Fibroblast of the aortic adventitia (primary cell): Measurements from ENCODE around the gene ZSCAN4. TPM values are rescaled to one million over a fixed set of nuclear protein-coding genes. Genes with fewer than 3 reads are reported as not detected.

Experiments used
- DNase-seq: peaks from one replicate; pipeline ENCODE4 v3.0.0-alpha.2; 2010; ENCODE audit warnings: low read depth
- H3K4me3 ChIP-seq: 2 replicates; pipeline ENCODE4 v1.5.1; 2011; ENCODE audit warnings: low read depth, mild to moderate bottlenecking, control low read depth, low read length, moderate library complexity
- CTCF ChIP-seq: IDR thresholded peaks from 2 replicates; pipeline ENCODE4 v1.5.1; 2011; ENCODE audit warnings: mild to moderate bottlenecking, low read length, control low read depth, inconsistent platforms; ENCODE audit not compliant: insufficient read depth
- total RNA-seq: library from RNA; depleted of rRNA; stranded (reverse); fragments of >200 nt; gene quantifications from 2 replicates; pipeline ENCODE4 v1.2.3, GENCODE V29; 2012; ENCODE audit warnings: low replicate concordance

Gene ZSCAN4
- total RNA-seq, 1 donor, result not detected

DNA sequence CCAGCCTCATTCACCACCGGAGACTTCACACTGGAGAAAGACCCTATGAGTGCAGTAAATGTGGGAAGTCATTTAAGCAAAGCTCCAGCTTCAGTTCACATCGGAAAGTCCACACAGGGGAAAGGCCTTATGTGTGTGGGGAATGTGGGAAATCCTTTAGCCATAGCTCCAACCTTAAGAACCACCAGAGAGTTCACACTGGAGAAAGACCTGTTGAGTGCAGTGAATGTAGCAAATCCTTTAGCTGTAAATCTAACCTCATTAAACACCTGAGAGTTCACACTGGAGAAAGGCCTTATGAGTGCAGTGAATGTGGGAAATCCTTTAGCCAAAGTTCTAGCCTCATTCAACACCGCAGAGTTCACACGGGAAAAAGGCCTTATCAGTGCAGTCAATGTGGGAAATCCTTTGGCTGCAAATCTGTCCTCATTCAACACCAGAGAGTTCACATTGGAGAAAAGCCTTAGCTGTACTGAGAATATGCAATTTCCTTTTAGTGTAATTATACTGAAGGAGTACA is 27.0 kb upstream of the ZSCAN4 start:
- no peak for TF ChIP-seq CTCF
- DNase-seq, result no peak

DNA sequence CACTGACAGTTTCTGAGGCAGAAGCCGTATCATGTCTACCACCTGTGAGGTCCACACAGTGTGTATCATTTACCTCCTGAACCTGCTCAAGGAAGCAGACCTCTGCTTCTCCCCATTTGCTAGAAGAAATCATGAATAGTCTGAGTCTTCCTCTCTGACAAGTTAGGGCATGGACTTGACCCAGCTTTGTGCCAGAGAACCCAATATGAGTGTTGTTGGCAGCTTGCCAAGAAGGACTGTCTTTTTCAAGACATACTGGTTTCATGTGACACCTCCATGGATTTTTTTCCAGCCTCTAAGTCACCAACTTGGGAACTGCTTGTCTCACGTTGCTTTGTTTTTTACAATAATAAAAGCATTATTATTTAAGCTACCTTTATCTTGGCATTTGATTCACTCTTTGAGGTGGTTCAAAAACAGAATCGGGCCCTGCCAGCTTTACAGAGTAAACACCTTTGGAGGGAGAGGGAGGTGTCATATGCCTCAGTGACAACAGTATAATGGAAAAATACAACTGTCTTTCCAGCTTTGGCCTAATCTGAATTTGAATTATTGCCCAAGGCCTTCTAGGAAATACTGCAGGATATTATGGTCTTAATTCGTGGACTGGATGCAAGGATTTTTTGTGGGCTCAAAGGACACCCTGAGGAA is 26.2 kb upstream of the ZSCAN4 start:
- TF ChIP-seq CTCF, result no peak
- no peak for DNase-seq
- no peak overlapping the region for H3K4me3 ChIP-seq

More for the DNA sequence above, 27.0 kb upstream of the ZSCAN4 start:
- H3K4me3 ChIP-seq, result no peak overlapping the region

GRCh38 chr19:57643734-57644133 is 25.0 kb upstream of the ZSCAN4 start:
- H3K4me3 ChIP-seq, result no peak overlapping the region
- TF ChIP-seq CTCF, result no peak
- DNase-seq, result no peak

GRCh38 chr19:57648331-57649003 is 20.3 kb upstream of the ZSCAN4 start:
- H3K4me3 ChIP-seq, result no peak overlapping the region
- TF ChIP-seq CTCF, result no peak
- DNase-seq, result no peak

- TF ChIP-seq CTCF, result no peak
- DNase-seq, result no peak
- no peak overlapping the region for H3K4me3 ChIP-seq
Measured at GRCh38 chr19:57651654-57651996, 17.1 kb upstream of the ZSCAN4 start.

GRCh38 chr19:57653689-57654088 is 15.0 kb upstream of the ZSCAN4 start:
- TF ChIP-seq CTCF, result no peak
- H3K4me3 ChIP-seq, result no peak overlapping the region
- no peak for DNase-seq
